Measurements from ENCODE around the gene OAS1.

The OAS1 gene

GRCh38 chr12:112907415-112908157 is 824 bp downstream of the OAS1 start:
- H3F3A ChIP-seq (ENCODE audit: insufficient read depth, low read length): no peaks in the 10 kb centered on the region
- H3K4me3 ChIP-seq (ENCODE audit: low read depth, low read length, poor library complexity, severe bottlenecking): peak overlapping the region; percentile 68
- no peak overlapping the region for H2AFZ ChIP-seq (ENCODE audit: low read length)
- peaks cover 46% of the 10 kb centered on the region for H3K4me1 ChIP-seq (ENCODE audit: insufficient read depth, low read length, severe bottlenecking)
- no peaks in the 10 kb centered on the region for H3K79me2 ChIP-seq (ENCODE audit: insufficient read depth, low read length)
- peak overlapping the region; percentile 67 for H3K9ac ChIP-seq (ENCODE audit: low read length)
- no peak for TF ChIP-seq CTCF (IDR thresholded peaks at IDR 0.05; ENCODE audit: low read length)
- no peak for TF ChIP-seq EZH2 (IDR thresholded peaks at IDR 0.05; ENCODE audit: borderline replicate concordance, low read length)
- peaks cover 3% of the 10 kb centered on the region for H3K9me3 ChIP-seq (ENCODE audit: low read length)
- no peaks in the 10 kb centered on the region for H3K27me3 ChIP-seq (ENCODE audit: insufficient read depth, low read length)
- H3K36me3 ChIP-seq (ENCODE audit: insufficient read depth, low read length): peaks cover 13% of the 10 kb centered on the region; the same call in 1 of the 2 replicates
- no peaks in the 10 kb centered on the region for H4K20me1 ChIP-seq (ENCODE audit: insufficient read depth, low read length)
- H3K27ac ChIP-seq (ENCODE audit: low read depth, low read length, poor library complexity, severe bottlenecking): peak overlapping the region; percentile 89
- H3K4me2 ChIP-seq (ENCODE audit: low read length): peak overlapping the region; percentile 93
- H3K9me2 ChIP-seq (ENCODE audit: low read depth, low read length): no peaks in the 10 kb centered on the region

- Histone ChIP-seq H3K9me2 (ENCODE audit: low read depth, low read length) (no peaks in the 10 kb centered on the region), H3K79me2 (ENCODE audit: insufficient read depth, low read length) (no peaks in the 10 kb centered on the region), H3K4me3 (ENCODE audit: low read depth, low read length, poor library complexity, severe bottlenecking) (peak overlapping the region; percentile 68), H3K27me3 (ENCODE audit: insufficient read depth, low read length) (no peaks in the 10 kb centered on the region), H3K4me2 (ENCODE audit: low read length) (peak overlapping the region; percentile 93), H3K9ac (ENCODE audit: low read length) (peak overlapping the region; percentile 67; the same call in 1 of the 2 replicates), H3K36me3 (ENCODE audit: insufficient read depth, low read length) (peaks cover 21% of the 10 kb centered on the region; the same call in 1 of the 2 replicates), H3F3A (ENCODE audit: insufficient read depth, low read length) (no peaks in the 10 kb centered on the region), H4K20me1 (ENCODE audit: insufficient read depth, low read length) (no peaks in the 10 kb centered on the region), H3K27ac (ENCODE audit: low read depth, low read length, poor library complexity, severe bottlenecking) (no peak overlapping the region), H2AFZ (ENCODE audit: low read length) (no peak overlapping the region), H3K9me3 (ENCODE audit: low read length) (peaks cover 10% of the 10 kb centered on the region), H3K4me1 (ENCODE audit: insufficient read depth, low read length, severe bottlenecking) (peaks cover 39% of the 10 kb centered on the region)
- no peak for TF ChIP-seq EZH2 (IDR thresholded peaks at IDR 0.05; ENCODE audit: borderline replicate concordance, low read length)
- no peak for TF ChIP-seq CTCF (IDR thresholded peaks at IDR 0.05; ENCODE audit: low read length)
These were observed 1.8 kb downstream of the OAS1 start for GRCh38 chr12:112908548-112908947.

- H3K9me2 ChIP-seq (ENCODE audit: low read depth, low read length): no peaks in the 10 kb centered on the region
- H3F3A ChIP-seq (ENCODE audit: insufficient read depth, low read length): no peaks in the 10 kb centered on the region
- no peak overlapping the region for H3K4me2 ChIP-seq (ENCODE audit: low read length)
- H3K4me3 ChIP-seq (ENCODE audit: low read depth, low read length, poor library complexity, severe bottlenecking): no peak overlapping the region
- no peak overlapping the region for H3K9ac ChIP-seq (ENCODE audit: low read length)
- no peak overlapping the region for H3K27ac ChIP-seq (ENCODE audit: low read depth, low read length, poor library complexity, severe bottlenecking)
- H3K36me3 ChIP-seq (ENCODE audit: insufficient read depth, low read length): peaks cover 21% of the 10 kb centered on the region; the same call in 1 of the 2 replicates
- peaks cover 10% of the 10 kb centered on the region for H3K9me3 ChIP-seq (ENCODE audit: low read length)
- peaks cover 39% of the 10 kb centered on the region for H3K4me1 ChIP-seq (ENCODE audit: insufficient read depth, low read length, severe bottlenecking)
- H3K27me3 ChIP-seq (ENCODE audit: insufficient read depth, low read length): no peaks in the 10 kb centered on the region
- TF ChIP-seq EZH2 (IDR thresholded peaks at IDR 0.05; ENCODE audit: borderline replicate concordance, low read length) (no peak), CTCF (IDR thresholded peaks at IDR 0.05; ENCODE audit: low read length) (no peak)
- no peaks in the 10 kb centered on the region for H3K79me2 ChIP-seq (ENCODE audit: insufficient read depth, low read length)
- no peak overlapping the region for H2AFZ ChIP-seq (ENCODE audit: low read length)
- no peaks in the 10 kb centered on the region for H4K20me1 ChIP-seq (ENCODE audit: insufficient read depth, low read length)
These were observed 2.9 kb downstream of the OAS1 start for GRCh38 chr12:112909693-112910092.

All from OCI-LY1 (cell line).